ENCODE data around the gene NOX5.

DNA sequence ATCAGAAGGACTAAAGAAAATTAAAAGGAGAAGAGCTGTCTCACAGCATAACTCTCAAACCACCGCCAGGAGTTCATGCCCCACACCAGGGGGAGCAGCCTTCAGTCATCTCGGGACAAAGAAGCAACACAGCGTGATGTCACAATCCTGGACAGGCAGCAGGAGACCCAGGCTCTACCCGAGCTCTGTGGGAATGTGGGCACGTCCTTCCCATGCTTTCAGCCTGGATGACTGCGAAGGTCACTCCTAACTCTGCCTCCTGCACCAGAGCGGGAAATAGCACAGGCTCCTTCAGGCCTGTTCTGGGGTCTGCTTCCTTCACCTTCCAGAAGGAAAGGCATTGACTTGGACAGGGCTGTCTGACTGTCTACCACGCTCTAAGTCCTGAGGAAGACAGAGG, 31.3 kb downstream of the NOX5 start:
- TF ChIP-seq POLR2AphosphoS5 (IDR thresholded peaks at IDR 0.05) (no peak), POLR2A (IDR thresholded peaks at IDR 0.05) (no peak)
- TF ChIP-seq, protein P1, sequence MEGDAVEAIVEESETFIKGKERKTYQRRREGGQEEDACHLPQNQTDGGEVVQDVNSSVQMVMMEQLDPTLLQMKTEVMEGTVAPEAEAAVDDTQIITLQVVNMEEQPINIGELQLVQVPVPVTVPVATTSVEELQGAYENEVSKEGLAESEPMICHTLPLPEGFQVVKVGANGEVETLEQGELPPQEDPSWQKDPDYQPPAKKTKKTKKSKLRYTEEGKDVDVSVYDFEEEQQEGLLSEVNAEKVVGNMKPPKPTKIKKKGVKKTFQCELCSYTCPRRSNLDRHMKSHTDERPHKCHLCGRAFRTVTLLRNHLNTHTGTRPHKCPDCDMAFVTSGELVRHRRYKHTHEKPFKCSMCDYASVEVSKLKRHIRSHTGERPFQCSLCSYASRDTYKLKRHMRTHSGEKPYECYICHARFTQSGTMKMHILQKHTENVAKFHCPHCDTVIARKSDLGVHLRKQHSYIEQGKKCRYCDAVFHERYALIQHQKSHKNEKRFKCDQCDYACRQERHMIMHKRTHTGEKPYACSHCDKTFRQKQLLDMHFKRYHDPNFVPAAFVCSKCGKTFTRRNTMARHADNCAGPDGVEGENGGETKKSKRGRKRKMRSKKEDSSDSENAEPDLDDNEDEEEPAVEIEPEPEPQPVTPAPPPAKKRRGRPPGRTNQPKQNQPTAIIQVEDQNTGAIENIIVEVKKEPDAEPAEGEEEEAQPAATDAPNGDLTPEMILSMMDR (IDR thresholded peaks at IDR 0.05) = no peak
